HepG2 (cell line): Measurements from ENCODE around the gene PCSK6. TPM values are rescaled to one million over a fixed set of nuclear protein-coding genes. Genes with fewer than 3 reads are reported as not detected.

Source experiments
- ATRX ChIP-seq: sonication (generic); formaldehyde crosslinking; IDR thresholded peaks from 2 replicates; pipeline ENCODE4 v1.4.0; 2020; ENCODE audit warnings: missing genetic modification reagents, borderline replicate concordance
- CBFB ChIP-seq: sonication (generic); formaldehyde crosslinking; IDR thresholded peaks from 2 replicates; pipeline ENCODE4 v1.4.0; 2020; ENCODE audit warnings: missing genetic modification reagents
- CTCF ChIP-seq: sonication (generic); formaldehyde crosslinking; IDR thresholded peaks from 2 replicates; pipeline ENCODE4 v1.5.0; 2020; ENCODE audit warnings: mild to moderate bottlenecking, missing genetic modification reagents, moderate library complexity
- ESRRA ChIP-seq: sonication (generic); formaldehyde crosslinking; IDR thresholded peaks from 2 replicates; pipeline ENCODE4 v1.5.1; 2020; ENCODE audit warnings: mild to moderate bottlenecking, low read depth, missing genetic modification reagents
- FOSL2 ChIP-seq: sonication (generic); formaldehyde crosslinking; IDR thresholded peaks from 2 replicates; pipeline ENCODE4 v1.4.0; 2020; ENCODE audit warnings: missing genetic modification reagents
- HHEX ChIP-seq: IDR thresholded peaks from 2 replicates; pipeline ENCODE4 v1.6.1; 2016; ENCODE audit warnings: control low read depth
- HNF4A ChIP-seq: sonication (generic); formaldehyde crosslinking; IDR thresholded peaks from 2 replicates; pipeline ENCODE4 v1.4.0; 2020; ENCODE audit warnings: missing genetic modification reagents
- KDM4B ChIP-seq: sonication (generic); formaldehyde crosslinking; IDR thresholded peaks from 2 replicates; pipeline ENCODE4 v1.4.0; 2020; ENCODE audit warnings: missing genetic modification reagents
- NFIC ChIP-seq: IDR thresholded peaks from 2 replicates; pipeline ENCODE4 v1.6.1; 2012; ENCODE audit warnings: mild to moderate bottlenecking, low read length, inconsistent platforms
- NR2F2 ChIP-seq: IDR thresholded peaks from 2 replicates; pipeline ENCODE4 v1.6.1; 2012; ENCODE audit warnings: low read depth, inconsistent platforms, borderline replicate concordance
- SMC3 ChIP-seq: IDR thresholded peaks from 2 replicates; pipeline ENCODE4 v1.6.1; 2011; ENCODE audit warnings: low read length, improper control_type of control experiment
- TGIF2 ChIP-seq: IDR thresholded peaks from 2 replicates; pipeline ENCODE4 v1.6.1; 2016; ENCODE audit warnings: control low read depth, missing compliant biosample characterization
- THAP11 ChIP-seq: IDR thresholded peaks from 2 replicates; pipeline ENCODE4 v1.6.1; 2016; ENCODE audit warnings: missing biosample characterization, missing genetic modification reagents
- TSC22D2 ChIP-seq: sonication (generic); formaldehyde crosslinking; IDR thresholded peaks from 2 replicates; pipeline ENCODE4 v1.5.1; 2020; ENCODE audit warnings: missing genetic modification reagents, mild to moderate bottlenecking, borderline replicate concordance
- ZBTB20 ChIP-seq: sonication (generic); formaldehyde crosslinking; IDR thresholded peaks from 2 replicates; pipeline ENCODE4 v1.8.1; 2023; ENCODE audit warnings: missing genetic modification reagents, low read depth, mild to moderate bottlenecking, borderline replicate concordance
- ZNF142 ChIP-seq: sonication (generic); formaldehyde crosslinking; IDR thresholded peaks from 2 replicates; pipeline ENCODE4 v1.4.0; 2020; ENCODE audit warnings: missing genetic modification reagents
- ZNF234 ChIP-seq: sonication (generic); formaldehyde crosslinking; conservative IDR thresholded peaks from 2 replicates; pipeline ENCODE4 v1.5.1; 2020; ENCODE audit warnings: mild to moderate bottlenecking, missing genetic modification reagents
- ZNF44 ChIP-seq: sonication (generic); formaldehyde crosslinking; IDR thresholded peaks from 2 replicates; pipeline ENCODE4 v1.5.1; 2020; ENCODE audit warnings: mild to moderate bottlenecking, missing genetic modification reagents
- ZNF503 ChIP-seq: sonication (generic); formaldehyde crosslinking; IDR thresholded peaks from 2 replicates; pipeline ENCODE4 v1.4.0; 2020; ENCODE audit warnings: missing genetic modification reagents
- ZNF558 ChIP-seq: sonication (generic); formaldehyde crosslinking; IDR thresholded peaks from 2 replicates; pipeline ENCODE4 v1.9.0; 2022; ENCODE audit warnings: mild to moderate bottlenecking, missing genetic modification reagents, borderline replicate concordance
- ZNF724P ChIP-seq: sonication (generic); formaldehyde crosslinking; IDR thresholded peaks from 2 replicates; pipeline ENCODE4 v1.8.0; 2022; ENCODE audit warnings: missing genetic modification reagents, borderline replicate concordance
- ZSCAN31 ChIP-seq: sonication (generic); formaldehyde crosslinking; IDR thresholded peaks from 2 replicates; pipeline ENCODE4 v1.5.0; 2020; ENCODE audit warnings: low read depth, mild to moderate bottlenecking, missing genetic modification reagents
- polyA plus RNA-seq, 8 experiments: library from polyadenylated mRNA; depleted of rRNA in 3 of 8; stranded (reverse) in 7 of 8; unstranded in 1 of 8; fragments of >200 nt; fragmentation: Illumina TruSeq in 4 of 8; extraction: Trizol in 4 of 8; gene quantifications; 2 replicates each; pipeline versions ENCODE4 v1.2.1 to v1.2.3, GENCODE V29; 2011 to 2016; ENCODE audit warnings: low read depth in 4 of 8, missing spikeins in 1 of 8, mixed read lengths in 1 of 8; ENCODE audit not compliant: insufficient read depth in 1 of 8
- total RNA-seq, 5 experiments: library from RNA; depleted of rRNA; stranded (reverse); fragments of >200 nt; fragmentation: Illumina TruSeq; extraction: Trizol; gene quantifications; 2 replicates each; pipeline ENCODE4 v1.2.3, GENCODE V29; 2016; ENCODE audit warnings: low read depth in 1 of 5

The PCSK6 gene
- total and polyA plus RNA-seq, 2 of the 13 experiments (the other 11 are each of a cell fraction or from before 2014, with no cell fraction given): 56.5 to 155 TPM

GRCh38 chr15:101439285-101439919, 50.1 kb downstream of the PCSK6 start (continued):
- TF ChIP-seq TGIF2 (CRISPR knock-in tag) (peak; percentile 94), ZNF724P (CRISPR knock-in tag) (no peak), NFIC (peak; percentile 96), CBFB (peak; percentile 99), SMC3 (peak; percentile 41), ZNF558 (CRISPR knock-in tag) (peak; percentile 62; the same call in 1 of the 2 replicates), ZSCAN31 (CRISPR knock-in tag) (peak; percentile 66; the same call in 1 of the 2 replicates), NR2F2 (peak; percentile 90; the same call in 1 of the 2 replicates), TSC22D2 (CRISPR knock-in tag) (0 out of 2 replicates have a peak, but pooled peaks have one; percentile 62), HHEX (peak; percentile 84; the same call in 1 of the 2 replicates), ZNF44 (CRISPR knock-in tag) (no peak), ZBTB20 (CRISPR knock-in tag) (peak; percentile 95), THAP11 (peak; percentile 81), ESRRA (CRISPR knock-in tag) (peak; percentile 69; the same call in 1 of the 2 replicates), HNF4A (peak; percentile 99), ZNF234 (no peak), CTCF (peak; percentile 79), ZNF142 (CRISPR knock-in tag) (0 out of 2 replicates have a peak, but pooled peaks have one; percentile 54), ZNF503 (CRISPR knock-in tag) (peak; percentile 97), ATRX (CRISPR knock-in tag) (no peak), FOSL2 (CRISPR knock-in tag) (peak; percentile 88), KDM4B (CRISPR knock-in tag) (peak; percentile 91)
